ENCODE measurements around the gene SPTLC2.
A peak's percentile ranks its signal among the peaks of the same experiment; 100 is the strongest.

Gene SPTLC2

DNA sequence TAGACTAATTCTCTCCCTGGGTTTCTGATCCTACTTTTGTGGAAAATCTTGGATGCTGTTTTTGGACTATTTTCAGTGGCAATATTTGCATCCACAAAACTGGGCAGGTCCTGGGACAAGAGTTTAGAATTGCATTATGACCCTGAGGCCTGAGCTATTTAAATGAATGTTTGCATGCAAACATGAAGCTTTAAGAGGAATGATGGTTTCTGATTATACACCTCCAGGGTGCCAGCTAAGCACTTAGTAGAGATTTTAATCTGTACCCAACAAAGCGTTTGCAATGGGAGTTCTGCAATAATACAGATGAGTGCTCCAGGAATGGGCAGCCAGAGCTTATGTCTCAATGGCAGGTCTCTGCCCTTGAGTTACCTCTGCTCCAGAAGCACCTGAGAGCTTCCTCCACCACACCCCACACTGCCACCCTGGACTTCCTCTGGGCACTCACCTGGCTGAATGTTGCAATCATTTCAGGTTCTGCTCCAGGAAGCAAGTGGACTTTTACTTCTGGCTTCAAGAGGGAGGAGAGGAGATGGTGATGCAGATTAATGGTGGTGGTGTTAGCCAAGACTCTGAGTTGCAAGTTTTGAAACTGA, 6.0 kb upstream of the SPTLC2 start:
- no peak for DNase-seq (ENCODE audit: low read depth)
- H3K4me3 ChIP-seq (ENCODE audit: low read length), result no peak overlapping the region
- TF ChIP-seq, protein P1, sequence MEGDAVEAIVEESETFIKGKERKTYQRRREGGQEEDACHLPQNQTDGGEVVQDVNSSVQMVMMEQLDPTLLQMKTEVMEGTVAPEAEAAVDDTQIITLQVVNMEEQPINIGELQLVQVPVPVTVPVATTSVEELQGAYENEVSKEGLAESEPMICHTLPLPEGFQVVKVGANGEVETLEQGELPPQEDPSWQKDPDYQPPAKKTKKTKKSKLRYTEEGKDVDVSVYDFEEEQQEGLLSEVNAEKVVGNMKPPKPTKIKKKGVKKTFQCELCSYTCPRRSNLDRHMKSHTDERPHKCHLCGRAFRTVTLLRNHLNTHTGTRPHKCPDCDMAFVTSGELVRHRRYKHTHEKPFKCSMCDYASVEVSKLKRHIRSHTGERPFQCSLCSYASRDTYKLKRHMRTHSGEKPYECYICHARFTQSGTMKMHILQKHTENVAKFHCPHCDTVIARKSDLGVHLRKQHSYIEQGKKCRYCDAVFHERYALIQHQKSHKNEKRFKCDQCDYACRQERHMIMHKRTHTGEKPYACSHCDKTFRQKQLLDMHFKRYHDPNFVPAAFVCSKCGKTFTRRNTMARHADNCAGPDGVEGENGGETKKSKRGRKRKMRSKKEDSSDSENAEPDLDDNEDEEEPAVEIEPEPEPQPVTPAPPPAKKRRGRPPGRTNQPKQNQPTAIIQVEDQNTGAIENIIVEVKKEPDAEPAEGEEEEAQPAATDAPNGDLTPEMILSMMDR (conservative IDR thresholded peaks at IDR 0.05; ENCODE audit: low read depth, low read length), result no peak

DNA sequence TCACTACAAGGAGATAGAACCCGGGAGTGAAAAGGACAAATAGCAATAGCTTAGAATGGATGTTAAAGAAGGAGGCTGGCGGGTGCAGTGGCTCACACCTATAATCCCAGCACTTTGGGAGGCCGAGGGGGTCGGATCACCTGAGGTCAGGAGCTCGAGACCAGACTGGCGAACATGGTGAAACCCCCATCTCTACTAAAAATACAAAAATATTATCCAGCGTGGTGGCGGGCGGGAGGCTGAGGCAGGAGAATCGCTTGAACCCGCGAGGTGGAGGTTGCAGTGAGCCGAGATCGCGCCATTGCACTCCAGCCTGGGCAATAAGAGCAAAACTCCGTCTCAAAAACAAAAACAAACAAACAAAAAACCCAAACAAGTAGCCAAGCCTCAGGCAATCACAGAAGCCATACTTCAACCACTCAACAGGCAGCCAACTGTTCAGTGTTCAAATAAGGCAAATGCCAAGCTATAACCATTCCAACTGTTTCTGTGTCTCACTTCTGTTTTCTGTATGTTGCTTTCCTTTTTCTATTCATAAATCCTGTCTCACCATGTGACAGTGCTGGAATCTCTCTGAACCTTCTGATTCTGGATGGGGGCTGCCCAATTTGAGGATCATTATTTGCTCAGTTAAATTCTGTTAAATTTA, 3.9 kb upstream of the SPTLC2 start:
- H3K4me3 ChIP-seq (ENCODE audit: low read length), result no peak overlapping the region
- DNase-seq (ENCODE audit: low read depth), result no peak
- TF ChIP-seq, protein P1 (conservative IDR thresholded peaks at IDR 0.05; ENCODE audit: low read depth, low read length), result no peak

DNA sequence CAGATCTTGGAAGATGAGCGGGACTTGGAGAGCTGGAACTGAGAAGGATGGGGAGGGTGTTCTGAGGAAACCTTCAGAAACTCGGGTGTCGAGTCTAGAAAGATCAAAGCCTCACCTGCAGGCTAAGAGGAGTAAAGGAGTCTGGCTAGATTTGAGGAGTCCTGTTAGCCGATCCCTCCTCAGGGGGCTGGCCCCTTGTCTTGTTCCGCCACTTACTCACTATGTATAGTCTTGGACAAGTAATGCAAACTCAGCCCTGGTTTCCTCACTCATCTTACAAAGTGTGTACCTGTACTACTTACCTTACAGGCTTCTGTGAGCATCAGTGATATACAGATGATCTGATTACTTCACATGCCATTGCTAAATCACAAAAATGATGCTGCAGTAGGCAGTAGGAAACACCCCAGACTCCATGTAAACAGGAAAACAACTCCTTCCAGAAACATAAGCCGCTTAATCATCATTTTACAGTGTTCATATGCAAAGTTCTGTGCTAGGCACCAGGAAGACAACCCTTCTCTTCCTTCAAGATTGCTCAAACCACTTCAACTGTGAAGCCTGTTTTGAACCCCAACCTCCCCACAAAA, 2.0 kb upstream of the SPTLC2 start:
- DNase-seq (ENCODE audit: low read depth), result no peak
- no peak overlapping the region for H3K4me3 ChIP-seq (ENCODE audit: low read length)
- TF ChIP-seq, protein P1 (conservative IDR thresholded peaks at IDR 0.05; ENCODE audit: low read depth, low read length), result no peak

DNA sequence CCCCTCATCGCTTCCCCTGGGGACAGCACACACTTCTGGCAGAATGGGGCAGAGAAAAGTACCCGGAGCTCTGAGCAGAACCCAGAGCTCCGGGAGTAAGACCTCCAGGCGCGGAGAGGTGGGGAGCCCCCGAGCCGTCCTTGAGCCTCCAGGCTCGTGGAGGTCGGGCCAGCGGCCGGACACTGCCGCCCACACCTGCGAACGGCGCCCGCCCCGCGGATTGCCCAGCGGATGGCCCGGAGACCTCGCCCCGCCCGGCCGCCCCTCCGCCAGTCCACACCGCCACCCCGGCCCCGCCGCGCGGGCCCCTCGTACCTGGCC, 344 bp downstream of the SPTLC2 start:
- DNase-seq (ENCODE audit: low read depth), result no peak
- H3K4me3 ChIP-seq (ENCODE audit: low read length), result peak overlapping the region; percentile 87
- TF ChIP-seq, protein P1 (conservative IDR thresholded peaks at IDR 0.05; ENCODE audit: low read depth, low read length), result no peak

DNA sequence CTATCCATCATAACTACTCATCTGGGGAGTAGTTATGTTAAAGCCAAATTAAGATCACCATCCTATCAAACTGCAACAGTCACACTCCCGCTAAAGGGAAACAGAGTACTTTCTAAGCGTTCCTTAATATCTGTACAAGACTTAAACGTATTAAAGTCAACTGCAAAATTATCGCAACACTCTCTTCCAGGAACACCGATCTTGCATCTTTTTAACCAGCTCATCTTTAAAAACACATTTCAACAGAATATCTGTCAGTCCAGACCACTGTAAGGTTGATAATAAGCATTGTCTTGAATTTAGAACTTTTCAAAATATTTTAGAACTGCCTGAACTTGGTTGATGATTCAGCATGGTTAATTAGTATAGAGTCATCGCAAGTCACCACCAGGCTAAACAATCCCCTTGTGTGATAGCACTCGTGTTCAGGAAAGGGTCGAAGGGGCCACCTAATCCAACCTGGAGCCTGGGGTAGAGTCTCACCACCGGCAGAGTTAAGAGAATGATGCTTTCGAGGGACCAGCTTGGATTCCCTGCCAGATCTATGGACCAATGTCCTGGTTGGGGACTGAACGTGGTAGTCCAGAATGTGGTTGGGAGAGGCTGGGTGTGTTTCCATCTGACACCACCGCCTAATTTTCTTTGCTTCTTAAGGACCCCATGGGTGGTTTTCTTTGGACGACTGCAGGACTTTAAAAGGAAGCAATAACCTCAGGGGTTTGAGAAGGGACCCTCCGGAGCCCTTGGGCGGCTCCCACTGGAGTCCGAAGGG, 890 bp downstream of the SPTLC2 start:
- TF ChIP-seq, protein P1 (conservative IDR thresholded peaks at IDR 0.05; ENCODE audit: low read depth, low read length), result no peak
- H3K4me3 ChIP-seq (ENCODE audit: low read length), result peak overlapping the region; percentile 87
- DNase-seq (ENCODE audit: low read depth), result peak; percentile 44

DNA sequence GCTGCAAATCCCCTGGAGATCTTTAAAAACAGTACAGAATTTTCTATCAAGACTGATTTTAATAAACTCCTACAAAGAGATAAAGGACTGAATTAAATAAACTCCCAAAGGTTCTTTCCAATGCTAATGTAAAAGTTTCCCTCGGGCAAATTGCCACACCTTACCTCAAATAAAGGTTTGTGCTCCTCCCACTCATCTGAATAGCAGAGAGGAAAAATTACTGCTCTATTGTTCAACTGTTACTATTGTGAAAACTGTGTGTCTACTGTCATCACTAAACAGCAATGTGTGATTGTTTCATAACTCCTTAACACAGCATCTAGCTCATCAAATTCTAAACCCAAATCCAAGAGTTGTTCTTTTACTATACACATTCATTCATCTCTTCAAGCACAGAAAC, 3.2 kb downstream of the SPTLC2 start:
- DNase-seq (ENCODE audit: low read depth), result no peak
- TF ChIP-seq, protein P1 (conservative IDR thresholded peaks at IDR 0.05; ENCODE audit: low read depth, low read length), result no peak
- no peak overlapping the region for H3K4me3 ChIP-seq (ENCODE audit: low read length)
